Bone marrow (tissue), 2 donors: ENCODE data around the gene GJB4.

ENCODE experiments used
- DNase-seq, 2 donors: peaks; one replicate each; lab custom pipeline; 2025; lab: John Stamatoyannopoulos, UW

The GJB4 gene

DNA sequence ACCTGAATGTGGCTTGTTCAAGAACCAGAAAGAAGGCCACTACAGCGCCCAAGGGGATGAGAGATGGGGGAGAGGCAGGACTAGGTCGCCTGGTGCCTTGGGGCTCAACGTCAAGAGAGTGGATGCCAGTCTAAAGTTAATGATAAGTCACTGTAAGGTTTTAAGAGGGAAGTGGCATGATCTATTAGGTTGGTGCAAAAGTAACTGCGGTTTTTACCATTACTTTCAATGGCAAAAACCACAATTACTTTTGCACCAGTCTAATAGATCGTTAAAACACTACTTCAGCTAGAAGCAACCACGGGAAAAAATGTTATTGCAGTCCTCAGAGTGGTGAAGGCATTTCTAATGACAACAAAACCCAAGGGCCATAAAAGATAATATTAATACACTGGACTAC, 18.8 kb downstream of the GJB4 start:
- DNase-seq = no peak

DNA sequence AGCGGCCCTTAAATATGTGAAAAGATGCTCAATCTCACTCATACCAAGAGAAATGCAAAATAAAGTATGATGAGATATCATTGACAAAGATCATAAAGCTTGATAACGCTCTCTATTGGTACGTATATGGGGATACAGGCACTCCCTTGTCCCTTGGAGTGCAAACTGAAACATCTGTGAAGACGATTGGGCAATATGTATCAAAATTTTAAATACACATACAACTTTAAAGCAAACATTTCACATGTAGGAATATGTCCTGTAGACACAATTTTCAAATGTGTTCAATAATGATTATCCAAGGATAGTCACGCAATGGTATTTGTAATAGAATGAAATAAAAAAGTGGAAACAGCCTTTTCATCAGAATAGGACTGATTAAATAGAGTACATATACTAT, 19.5 kb downstream of the GJB4 start:
- no peak for DNase-seq

DNA sequence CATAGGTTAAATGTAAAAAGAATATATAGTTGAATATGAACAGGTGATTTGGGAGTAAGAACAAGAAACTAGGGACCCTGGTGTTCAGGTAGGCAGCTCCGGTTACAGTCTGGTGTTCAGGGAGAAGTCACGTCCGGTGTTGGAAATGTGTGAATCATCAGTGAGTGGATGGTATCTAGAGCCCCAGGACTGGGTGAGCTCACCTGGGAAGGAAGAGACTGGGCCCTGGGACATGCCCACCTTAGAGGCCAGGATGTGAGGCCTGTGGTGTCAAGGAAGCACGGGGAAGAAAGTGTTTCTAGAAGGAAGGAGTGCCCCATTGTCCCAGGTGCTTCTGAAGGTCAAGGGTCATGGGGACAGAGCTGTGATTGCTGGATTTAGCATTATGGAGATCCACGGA, 20.0 kb downstream of the GJB4 start:
- no peak for DNase-seq

DNA sequence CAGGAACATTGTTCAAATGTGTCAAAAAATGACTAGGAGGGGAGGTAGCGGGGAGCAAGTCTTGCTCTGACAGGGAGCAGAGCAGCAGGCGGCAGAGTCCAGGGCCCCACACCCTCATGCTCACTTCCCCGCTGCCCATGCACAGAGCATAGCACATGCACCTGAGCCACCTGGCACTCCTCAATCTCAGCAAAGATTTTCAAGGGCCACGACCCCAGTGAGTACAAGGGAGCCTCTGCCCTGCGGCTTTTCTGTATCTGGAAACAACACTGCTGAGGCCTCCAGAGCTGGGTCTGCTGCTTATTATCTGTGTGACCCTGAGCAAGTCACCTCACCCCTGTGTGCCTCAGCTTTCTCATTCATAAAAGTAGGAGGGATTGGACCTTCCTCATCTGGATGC, 20.4 kb downstream of the GJB4 start:
- no peak for DNase-seq

DNA sequence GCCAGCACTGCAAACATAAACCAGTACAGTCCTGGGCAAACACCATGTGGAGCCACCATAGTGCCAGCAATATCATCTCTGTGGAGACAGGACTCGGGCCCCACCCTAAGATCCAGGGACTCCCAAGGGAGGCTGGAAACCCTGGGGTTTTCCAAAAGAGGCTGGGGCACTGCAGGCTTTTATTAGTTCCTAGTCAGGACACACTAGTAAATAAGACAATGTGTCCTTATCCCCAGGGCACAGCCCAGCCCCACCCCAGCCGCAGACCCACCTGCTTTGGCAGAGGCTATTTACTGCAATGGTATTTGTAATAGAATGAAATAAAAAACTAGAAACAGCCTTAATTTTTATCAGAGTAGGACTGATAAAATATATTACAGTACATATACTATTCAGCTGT, 21.0 kb downstream of the GJB4 start:
- DNase-seq = no peak

DNA sequence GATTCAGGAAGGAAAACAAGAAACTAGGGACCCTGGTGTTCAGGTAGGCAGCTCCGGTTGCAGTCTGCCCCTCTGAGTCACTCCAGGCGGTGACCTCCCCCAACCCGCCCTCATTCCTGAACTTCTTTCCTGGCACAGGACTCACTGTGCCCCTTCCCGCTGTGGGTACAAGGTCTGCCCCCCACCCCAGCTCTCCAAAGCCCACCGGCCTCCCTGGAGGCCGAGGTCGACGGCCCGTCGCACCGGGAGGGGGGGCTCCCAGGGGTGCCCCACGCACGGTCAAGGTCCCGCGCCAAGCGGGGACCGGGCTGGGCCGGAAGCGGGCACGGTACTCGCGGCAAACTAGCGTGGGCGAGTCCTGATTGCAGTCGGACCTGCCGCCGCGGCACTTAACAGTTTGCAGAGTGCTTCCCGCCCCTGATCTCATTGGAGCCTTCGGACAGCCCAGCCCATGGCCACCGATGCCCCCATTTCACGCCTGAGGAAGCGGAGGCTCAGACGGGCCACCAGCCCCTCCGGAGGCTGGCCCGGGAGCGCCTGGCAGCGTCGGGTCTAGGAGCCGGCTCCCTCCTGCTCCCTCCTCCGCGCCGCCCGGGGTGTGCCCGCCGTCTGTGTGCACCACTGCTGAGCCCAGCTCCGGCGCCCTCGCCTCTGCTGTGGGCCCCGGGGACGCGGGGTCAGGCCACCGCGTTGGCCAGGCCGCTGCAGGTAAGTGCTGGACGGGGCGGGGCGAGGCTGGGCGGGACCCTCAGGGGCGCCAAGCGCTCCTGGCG, 21.7 kb downstream of the GJB4 start, which contains the start of gene GJB3:
Gene GJB3 (plus strand): TSS at position 144 of the 773 bp plus-strand sequence. CDS start 3,549 bp downstream, outside the sequence.
- no peak for DNase-seq

DNA sequence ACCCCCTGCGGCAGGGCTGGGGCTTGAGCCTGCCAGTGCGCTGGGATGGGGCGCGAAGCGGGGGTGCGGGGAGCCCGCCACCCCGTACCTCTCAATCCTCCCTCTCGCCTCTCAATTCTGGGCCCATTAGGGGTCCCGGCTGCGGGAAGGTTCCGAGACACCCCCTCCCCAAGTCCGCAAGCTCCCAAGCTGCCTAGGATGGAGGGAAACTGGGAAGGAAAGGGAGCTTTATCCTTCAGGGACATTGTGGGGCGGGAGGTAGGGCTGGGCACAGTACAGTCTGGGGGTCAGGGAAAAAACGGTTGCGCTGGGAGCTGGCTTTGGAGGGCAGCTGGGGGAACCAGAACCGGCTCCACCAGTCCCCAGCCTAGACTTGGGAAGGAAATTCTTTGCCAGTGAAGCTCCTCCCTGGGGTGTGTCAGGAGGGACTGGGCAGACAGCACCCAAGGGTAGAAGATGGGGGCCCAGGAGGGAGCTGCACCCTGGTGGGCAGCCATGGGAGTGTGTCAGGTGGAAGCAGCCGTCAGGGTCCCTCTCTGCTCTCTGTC, 22.4 kb downstream of the GJB4 start:
- DNase-seq = no peak

DNA sequence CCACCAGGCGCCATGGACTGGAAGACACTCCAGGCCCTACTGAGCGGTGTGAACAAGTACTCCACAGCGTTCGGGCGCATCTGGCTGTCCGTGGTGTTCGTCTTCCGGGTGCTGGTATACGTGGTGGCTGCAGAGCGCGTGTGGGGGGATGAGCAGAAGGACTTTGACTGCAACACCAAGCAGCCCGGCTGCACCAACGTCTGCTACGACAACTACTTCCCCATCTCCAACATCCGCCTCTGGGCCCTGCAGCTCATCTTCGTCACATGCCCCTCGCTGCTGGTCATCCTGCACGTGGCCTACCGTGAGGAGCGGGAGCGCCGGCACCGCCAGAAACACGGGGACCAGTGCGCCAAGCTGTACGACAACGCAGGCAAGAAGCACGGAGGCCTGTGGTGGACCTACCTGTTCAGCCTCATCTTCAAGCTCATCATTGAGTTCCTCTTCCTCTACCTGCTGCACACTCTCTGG, 25.2 kb downstream of the GJB4 start:
- DNase-seq = no peak

DNA sequence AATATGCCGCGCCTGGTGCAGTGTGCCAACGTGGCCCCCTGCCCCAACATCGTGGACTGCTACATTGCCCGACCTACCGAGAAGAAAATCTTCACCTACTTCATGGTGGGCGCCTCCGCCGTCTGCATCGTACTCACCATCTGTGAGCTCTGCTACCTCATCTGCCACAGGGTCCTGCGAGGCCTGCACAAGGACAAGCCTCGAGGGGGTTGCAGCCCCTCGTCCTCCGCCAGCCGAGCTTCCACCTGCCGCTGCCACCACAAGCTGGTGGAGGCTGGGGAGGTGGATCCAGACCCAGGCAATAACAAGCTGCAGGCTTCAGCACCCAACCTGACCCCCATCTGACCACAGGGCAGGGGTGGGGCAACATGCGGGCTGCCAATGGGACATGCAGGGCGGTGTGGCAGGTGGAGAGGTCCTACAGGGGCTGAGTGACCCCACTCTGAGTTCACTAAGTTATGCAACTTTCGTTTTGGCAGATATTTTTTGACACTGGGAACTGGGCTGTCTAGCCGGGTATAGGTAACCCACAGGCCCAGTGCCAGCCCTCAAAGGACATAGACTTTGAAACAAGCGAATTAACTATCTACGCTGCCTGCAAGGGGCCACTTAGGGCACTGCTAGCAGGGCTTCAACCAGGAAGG, 25.8 kb downstream of the GJB4 start:
- DNase-seq = no peak

DNA sequence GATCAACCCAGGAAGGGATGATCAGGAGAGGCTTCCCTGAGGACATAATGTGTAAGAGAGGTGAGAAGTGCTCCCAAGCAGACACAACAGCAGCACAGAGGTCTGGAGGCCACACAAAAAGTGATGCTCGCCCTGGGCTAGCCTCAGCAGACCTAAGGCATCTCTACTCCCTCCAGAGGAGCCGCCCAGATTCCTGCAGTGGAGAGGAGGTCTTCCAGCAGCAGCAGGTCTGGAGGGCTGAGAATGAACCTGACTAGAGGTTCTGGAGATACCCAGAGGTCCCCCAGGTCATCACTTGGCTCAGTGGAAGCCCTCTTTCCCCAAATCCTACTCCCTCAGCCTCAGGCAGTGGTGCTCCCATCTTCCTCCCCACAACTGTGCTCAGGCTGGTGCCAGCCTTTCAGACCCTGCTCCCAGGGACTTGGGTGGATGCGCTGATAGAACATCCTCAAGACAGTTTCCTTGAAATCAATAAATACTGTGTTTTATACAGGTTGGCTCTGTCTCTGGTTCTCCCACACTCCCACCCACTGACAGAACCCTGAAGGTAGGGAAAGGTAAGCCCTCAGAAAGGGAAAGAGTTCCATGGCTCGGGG, 26.4 kb downstream of the GJB4 start:
- DNase-seq = no peak

DNA sequence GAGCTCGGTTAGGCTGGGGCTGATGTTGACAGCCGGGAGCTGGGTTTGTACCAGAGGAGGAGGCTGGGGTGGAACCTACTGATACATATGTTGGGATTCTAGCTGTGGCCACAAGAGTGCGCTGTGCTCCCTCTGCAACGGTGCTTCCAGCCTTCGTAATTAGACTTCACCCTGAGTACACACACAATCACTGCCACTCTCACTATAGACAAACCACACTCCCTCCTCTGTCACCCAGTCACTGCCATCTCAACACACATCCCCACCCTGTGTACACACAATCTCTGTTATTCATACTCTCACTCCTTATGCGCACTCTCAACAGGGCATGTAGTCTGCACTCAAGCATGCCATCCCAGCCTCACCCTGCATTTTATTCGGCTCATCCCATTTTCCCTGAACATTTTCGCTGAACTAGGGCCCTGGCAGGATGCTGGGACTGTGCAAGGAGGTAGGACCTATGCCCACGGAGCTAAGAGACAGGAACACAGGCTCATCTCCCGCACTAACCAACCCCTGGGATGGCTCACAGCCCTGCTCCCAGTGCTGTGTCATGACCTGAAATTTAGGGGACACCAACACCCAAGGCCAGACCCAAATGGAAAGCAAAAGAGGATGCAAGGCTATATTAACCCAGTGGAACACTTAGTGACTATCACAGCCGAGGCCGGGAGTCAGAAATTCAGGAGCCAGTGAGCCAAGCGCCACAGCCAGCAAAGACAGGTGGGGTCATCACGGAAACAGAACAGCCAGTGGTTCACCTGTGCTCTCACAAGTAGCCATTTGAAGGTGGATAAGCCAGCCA, 27.2 kb downstream of the GJB4 start:
- peak; percentile 10 to 51 for DNase-seq

DNA sequence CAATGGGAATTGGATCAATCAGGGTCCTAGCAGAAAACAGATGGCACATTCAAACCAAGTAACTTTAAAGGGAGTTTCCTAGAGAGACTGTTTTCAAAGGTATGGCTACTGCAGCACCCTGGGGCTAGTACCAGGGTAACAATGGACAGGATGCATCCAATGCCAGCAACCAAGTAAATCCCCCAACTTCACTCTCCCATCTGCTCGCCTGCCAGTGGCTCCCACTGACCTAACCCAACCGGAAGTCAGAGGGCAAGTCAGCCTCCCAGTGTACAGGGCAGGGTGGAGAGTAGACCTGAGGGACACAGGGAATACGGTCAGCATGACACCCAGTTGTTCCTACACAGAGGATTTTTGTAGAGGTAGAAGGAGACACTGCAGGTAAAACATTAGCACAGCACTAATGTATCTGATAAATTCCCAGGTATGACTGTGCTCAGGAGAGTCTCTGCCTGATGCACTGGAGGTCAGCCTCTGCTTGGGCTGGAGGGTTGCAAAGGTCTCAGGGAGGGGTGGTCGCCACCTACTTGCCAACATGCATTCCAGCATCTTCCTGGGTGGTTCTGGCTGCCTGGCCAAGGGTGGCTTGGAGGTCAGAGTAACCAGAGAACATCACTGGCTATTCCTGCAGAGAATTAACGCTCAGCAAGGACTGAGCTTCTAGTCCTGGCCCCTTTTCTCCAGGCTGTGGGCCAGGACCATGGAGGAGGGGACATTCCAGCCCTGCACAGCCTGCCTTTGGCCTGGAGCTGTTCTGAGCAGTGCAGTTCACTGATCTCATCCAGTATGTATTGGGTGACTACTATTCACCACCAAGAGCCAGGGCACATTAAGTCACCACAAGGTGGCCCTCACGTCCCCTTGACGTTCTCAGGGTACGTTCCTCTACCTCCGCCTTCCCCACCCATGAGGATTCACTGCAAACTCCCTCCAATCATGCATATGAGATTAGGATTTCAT, 28.2 kb downstream of the GJB4 start:
- DNase-seq = no peak

DNA sequence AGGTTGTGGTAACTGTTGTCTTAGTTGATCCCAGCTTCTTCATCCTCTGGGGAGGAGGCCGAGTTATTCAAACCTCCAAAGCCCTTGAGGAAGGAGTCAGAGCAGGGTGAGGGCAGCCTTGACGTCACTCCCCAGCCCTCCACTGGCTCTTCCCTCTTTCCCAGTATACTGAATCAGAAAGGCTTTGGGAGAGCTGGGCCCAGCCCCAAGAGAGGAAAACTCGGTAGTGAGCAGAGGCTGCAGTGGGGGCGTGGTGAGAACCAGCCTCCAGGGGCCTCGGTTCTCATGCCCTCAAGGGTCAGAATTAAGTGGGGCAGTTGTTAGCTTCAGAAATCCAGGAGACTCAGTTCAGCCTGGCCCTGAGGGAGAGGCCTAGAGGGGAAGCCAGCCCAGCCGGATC, 31.4 kb downstream of the GJB4 start:
- no peak for DNase-seq

DNA sequence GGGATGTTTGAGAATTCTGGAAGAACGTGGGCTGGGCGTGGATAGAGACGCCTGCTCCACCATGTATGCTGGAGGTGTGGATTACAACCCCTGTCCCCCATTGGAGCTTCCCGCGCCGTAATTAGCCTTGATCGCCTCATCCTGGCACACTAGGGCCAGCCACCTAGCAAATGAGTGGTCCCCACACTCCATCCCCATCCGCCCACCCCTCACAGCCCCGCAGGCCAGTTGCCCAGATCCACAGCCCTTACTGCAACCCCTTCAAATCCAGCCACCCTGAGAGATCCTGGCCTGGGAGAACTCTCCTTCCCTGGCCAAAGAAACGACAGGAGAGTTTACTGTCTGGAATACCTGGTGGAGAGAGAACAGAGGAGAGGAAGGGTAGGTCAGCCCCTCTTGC, 32.9 kb downstream of the GJB4 start:
- no peak for DNase-seq

DNA sequence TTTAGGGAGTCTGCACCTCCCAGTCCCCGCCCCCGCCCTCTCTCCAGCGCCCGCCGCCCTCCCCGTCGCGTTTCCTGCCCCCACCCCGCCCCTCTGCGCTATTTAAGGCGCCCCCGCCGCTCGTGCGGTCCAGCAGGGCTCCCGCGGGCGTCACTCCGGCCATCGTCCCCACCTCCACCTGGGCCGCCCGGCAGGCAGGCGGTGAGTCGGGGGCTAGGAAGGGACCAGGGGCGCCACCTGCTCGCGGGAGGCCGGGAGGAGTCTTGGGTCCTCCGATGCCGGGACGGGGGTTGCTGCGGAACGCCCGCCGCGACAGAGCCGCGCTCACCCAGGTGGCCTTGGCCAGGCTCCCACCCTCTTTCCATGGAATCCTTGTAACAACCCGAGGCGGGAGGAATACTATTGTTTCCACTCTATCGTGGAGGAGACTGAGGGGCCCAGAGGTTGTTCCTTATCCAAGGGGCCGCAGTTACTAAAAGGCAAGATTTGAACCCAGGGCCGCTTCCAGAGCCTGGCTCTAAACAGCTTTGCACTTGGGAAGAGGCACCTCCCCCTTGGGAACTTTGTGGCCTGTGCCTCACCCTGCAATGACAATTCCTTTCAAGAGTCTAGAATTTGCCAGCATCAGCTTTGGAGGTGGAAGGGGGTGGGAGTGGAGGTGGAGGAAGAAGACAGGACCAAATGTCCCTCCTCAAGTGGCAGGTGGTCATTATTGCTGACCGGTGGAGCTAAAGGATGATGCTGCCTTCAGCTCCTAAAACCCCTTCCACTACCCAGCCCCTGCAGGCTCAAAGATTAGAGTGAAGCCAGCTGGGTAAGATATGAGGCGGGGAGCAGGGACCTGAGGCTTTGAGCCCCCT, 33.6 kb downstream of the GJB4 start, which contains the start of gene GJA4:
Gene GJA4 (plus strand): TSS at position 132 of the 860 bp plus-strand sequence. CDS start 1,215 bp downstream, outside the sequence.
- no peak for DNase-seq

DNA sequence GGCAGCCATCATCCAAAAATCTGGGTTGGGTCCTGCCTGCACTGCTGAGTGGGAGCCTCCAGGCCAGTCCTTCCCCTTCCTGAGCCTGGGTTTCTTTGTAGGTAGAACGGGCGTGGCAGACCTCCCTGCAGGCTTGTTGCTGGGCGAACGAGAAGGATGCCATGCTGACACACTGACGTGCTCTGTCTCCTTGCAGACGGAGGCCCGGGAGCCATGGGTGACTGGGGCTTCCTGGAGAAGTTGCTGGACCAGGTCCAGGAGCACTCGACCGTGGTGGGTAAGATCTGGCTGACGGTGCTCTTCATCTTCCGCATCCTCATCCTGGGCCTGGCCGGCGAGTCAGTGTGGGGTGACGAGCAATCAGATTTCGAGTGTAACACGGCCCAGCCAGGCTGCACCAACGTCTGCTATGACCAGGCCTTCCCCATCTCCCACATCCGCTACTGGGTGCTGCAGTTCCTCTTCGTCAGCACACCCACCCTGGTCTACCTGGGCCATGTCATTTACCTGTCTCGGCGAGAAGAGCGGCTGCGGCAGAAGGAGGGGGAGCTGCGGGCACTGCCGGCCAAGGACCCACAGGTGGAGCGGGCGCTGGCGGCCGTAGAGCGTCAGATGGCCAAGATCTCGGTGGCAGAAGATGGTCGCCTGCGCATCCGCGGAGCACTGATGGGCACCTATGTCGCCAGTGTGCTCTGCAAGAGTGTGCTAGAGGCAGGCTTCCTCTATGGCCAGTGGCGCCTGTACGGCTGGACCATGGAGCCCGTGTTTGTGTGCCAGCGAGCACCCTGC, 34.7 kb downstream of the GJB4 start:
- no peak for DNase-seq

DNA sequence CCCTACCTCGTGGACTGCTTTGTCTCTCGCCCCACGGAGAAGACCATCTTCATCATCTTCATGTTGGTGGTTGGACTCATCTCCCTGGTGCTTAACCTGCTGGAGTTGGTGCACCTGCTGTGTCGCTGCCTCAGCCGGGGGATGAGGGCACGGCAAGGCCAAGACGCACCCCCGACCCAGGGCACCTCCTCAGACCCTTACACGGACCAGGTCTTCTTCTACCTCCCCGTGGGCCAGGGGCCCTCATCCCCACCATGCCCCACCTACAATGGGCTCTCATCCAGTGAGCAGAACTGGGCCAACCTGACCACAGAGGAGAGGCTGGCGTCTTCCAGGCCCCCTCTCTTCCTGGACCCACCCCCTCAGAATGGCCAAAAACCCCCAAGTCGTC, 35.2 kb downstream of the GJB4 start:
- DNase-seq = no peak

DNA sequence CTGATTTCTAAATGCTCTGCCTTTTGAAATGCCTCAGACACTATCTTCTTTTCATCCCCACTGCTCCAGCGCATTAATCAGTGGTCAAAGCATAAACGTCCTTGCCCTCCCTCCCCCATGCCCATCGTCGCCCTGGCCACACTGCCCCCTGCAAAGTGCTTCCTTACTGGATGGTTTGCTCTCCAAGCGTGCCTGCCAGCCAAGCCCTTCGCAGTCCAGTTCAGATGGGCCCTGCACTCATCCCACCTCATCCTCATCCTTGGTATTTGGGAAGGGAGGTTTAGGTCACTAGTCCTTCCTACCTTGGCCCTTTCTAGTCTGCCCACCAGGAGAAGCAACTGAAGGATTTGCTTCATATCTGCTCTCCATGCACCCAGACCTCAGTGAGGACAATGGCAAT, 36.4 kb downstream of the GJB4 start:
- DNase-seq = no peak

DNA sequence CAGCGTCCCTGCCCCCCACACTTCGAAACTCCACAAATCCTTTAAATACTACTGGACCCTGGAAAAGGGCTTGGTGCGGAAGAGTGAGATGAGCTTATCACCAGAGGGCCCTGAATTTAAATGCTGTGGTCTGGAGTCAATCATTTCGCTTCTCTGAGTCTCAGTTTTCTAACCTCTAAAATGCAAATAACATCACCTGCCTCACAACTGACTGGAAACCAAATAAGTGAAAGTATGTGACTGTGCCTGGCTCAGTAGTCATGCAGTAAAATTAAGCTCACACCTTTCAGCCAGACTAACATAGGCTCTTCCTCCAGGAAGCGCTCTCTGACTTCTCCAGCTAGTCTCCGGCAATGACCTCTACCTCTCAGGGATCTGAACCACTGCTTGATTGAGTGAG, 37.5 kb downstream of the GJB4 start:
- DNase-seq = no peak
